Mucosa of descending colon (tissue), 3 donors: ENCODE measurements around the gene KIF17. TPM values are rescaled to one million over a fixed set of nuclear protein-coding genes. Genes with fewer than 3 reads are reported as not detected.

Source experiments
- ATAC-seq: fragments of 200-7000 bp; cut with Tn5 transposase; one replicate; pipeline ENCODE4 v1.9.1; 2020; ENCODE audit warnings: mild to moderate bottlenecking, moderate library complexity
- DNase-seq, 3 donors: peaks; one replicate each; pipeline ENCODE4 v3.0.0-alpha.2; 2020
- H3K36me3 ChIP-seq: fragments of 200-600 bp; one replicate; pipeline ENCODE4 v1.8.0; 2021; ENCODE audit warnings: low read depth, mild to moderate bottlenecking
- H3K4me1 ChIP-seq: fragments of 200-600 bp; one replicate; pipeline ENCODE4 v1.8.0; 2021; ENCODE audit warnings: low read depth, mild to moderate bottlenecking
- H3K4me3 ChIP-seq: fragments of 200-600 bp; one replicate; pipeline ENCODE4 v1.8.0; 2021; ENCODE audit warnings: mild to moderate bottlenecking
- H3K9me3 ChIP-seq: fragments of 200-600 bp; one replicate; pipeline ENCODE4 v1.8.0; 2021; ENCODE audit warnings: mild to moderate bottlenecking
- CTCF ChIP-seq: fragments of 200-600 bp; IDR thresholded peaks from one replicate; pipeline ENCODE4 v1.8.0; 2022; ENCODE audit warnings: antibody characterized with exemption, mild to moderate bottlenecking
- intact Hi-C, 2 donors: fragments of 100-400 bp; cut with DNase I in 1 of 2; cut with micrococcal nuclease in 1 of 2; formaldehyde crosslinking; loops; one replicate each; pipeline versions ENCODE4 v1.11.0 to v1.11.1; 2022; cut with DNase I, micrococcal nuclease
- total RNA-seq, 3 donors: library from RNA; stranded (reverse); fragmentation: NEBNext Ultra II Directional in 2 of 3; extraction: Animal tissue kit (Norgen Biotek cat#: 25700) in 2 of 3; gene quantifications; one replicate each; pipeline versions ENCODE4 v1.2.1 to v1.2.4, GENCODE V29; 2021 to 2023
- donor health status: DM: no; HTN: no; CAD: no; lungs with moderate emphysema.
- donor health status: DM: no; HTN: no; CAD: no.
- donor health status: DM: no; HTN: yes; CAD: no.

KIF17 gene
- total RNA-seq, 3 donors from 2014 or later, result 0.20 to 0.63 (median 0.53) TPM

DNA sequence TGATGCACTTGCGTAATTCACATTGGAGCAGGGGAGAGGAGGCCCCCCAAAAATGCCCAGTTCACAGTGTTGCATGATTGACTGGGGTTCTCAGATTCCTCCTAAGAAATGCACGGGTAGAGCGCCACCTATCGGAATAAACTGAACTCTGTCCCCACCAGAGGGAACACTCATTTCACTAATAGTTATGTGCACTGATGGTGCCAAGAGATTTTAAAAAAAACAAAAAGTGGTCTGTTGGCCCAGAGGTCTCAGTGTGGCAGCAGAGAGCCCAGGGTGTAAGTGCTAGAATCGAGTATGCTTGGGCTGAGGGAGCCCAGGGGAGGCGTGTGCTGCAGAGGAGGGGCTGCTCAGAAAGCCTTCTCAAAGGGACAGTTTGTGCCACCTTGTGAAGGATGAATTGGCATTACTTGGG lies 77.6 kb downstream of the KIF17 start:
- ATAC-seq, result peak; percentile 77
- TF ChIP-seq CTCF, result peak; percentile 29
- Histone ChIP-seq H3K4me3 (no peak overlapping the region), H3K4me1 (no peaks in the 10 kb centered on the region), H3K9me3 (no peaks in the 10 kb centered on the region), H3K36me3 (no peaks in the 10 kb centered on the region)
- intact Hi-C loops, result loop anchor here in 1 of 2 donors (10.0 kb wide), 1 partner anchor 115 kb away; no protein-coding TSS in a partner anchor
- DNase-seq, result peak in 1 of 3 donors; percentile 79

GRCh38 chr1:20636785-20637347 lies 80.9 kb downstream of the KIF17 start:
- no peak for DNase-seq
- no peak overlapping the region for H3K4me3 ChIP-seq
- TF ChIP-seq CTCF, result no peak
- H3K36me3 ChIP-seq, result no peaks in the 10 kb centered on the region
- intact Hi-C loops, result loop anchor here in 1 of 2 donors (10.0 kb wide), 1 partner anchor 62 kb away; no protein-coding TSS in a partner anchor
- ATAC-seq, result no peak
- peaks cover 14% of the 10 kb centered on the region for H3K4me1 ChIP-seq
- H3K9me3 ChIP-seq, result no peaks in the 10 kb centered on the region

DNA sequence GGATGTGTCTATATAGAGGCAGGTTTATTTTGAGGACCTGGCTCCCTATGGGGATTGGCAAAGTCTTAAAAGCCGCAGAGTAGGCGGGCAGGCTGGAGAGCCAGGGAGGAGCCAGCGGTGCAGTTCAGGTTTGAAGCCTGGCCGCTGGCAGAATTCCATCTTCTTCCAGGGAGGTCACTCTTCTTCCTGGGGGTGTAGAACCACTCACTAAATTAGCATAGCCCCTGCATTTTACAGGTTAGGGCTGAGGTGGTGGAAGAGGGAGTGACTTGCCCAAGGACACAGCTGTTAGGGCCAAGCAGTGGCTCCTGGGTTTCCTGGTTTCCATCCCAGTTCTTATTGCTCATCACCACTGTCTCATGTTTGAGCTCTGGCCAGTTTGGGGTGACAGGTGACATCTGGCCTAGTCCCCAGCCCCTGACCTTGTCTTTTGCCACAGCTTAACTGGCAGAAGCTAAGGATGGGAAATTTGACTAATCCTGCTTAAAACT lies 83.2 kb downstream of the KIF17 start:
- ATAC-seq, result peak; percentile 53
- no peaks in the 10 kb centered on the region for H3K9me3 ChIP-seq
- intact Hi-C loops, result loop anchor here in 1 of 2 donors (5.0 to 10.0 kb wide), 2 partner anchors 60 to 112 kb away; no protein-coding TSS in a partner anchor
- H3K4me3 ChIP-seq, result peak overlapping the region; percentile 97
- peaks cover 14% of the 10 kb centered on the region for H3K4me1 ChIP-seq
- TF ChIP-seq CTCF, result no peak
- H3K36me3 ChIP-seq, result no peaks in the 10 kb centered on the region
- DNase-seq, result peak in 2 of 3 donors; percentile 61 to 62

DNA sequence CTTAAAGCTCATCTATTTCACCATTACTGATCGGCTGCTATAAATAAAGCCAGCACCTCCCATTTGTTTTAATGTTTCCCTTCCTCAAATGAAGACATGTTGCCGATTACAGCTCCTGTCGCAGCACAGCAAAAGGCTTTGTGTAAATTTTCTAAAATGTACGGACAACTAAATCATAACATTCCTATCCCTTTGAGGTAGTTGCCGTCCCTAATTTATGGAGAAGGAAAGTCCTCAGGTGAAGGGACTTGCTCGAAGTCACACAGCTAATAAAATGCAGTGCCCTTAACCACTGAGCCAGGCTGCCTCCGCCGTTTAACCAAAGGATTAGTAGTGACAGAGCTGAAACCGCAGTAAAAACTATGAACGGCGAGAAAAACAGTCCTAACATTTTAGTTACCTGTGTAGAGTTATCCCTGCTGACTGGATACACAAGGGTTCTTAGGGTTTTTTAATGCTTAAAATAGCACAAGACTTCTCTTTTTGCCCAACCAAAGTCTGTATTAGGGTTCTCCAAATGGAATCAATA lies 83.7 kb downstream of the KIF17 start:
- H3K9me3 ChIP-seq, result no peaks in the 10 kb centered on the region
- no peaks in the 10 kb centered on the region for H3K36me3 ChIP-seq
- peaks cover 14% of the 10 kb centered on the region for H3K4me1 ChIP-seq
- ATAC-seq, result peak; percentile 3
- DNase-seq, result peak in 1 of 3 donors; percentile 21
- H3K4me3 ChIP-seq, result peak overlapping the region; percentile 97
- TF ChIP-seq CTCF, result no peak
- intact Hi-C loops, result loop anchor here in 1 of 2 donors (5.0 to 10.0 kb wide), 2 partner anchors 59 to 112 kb away; no protein-coding TSS in a partner anchor

DNA sequence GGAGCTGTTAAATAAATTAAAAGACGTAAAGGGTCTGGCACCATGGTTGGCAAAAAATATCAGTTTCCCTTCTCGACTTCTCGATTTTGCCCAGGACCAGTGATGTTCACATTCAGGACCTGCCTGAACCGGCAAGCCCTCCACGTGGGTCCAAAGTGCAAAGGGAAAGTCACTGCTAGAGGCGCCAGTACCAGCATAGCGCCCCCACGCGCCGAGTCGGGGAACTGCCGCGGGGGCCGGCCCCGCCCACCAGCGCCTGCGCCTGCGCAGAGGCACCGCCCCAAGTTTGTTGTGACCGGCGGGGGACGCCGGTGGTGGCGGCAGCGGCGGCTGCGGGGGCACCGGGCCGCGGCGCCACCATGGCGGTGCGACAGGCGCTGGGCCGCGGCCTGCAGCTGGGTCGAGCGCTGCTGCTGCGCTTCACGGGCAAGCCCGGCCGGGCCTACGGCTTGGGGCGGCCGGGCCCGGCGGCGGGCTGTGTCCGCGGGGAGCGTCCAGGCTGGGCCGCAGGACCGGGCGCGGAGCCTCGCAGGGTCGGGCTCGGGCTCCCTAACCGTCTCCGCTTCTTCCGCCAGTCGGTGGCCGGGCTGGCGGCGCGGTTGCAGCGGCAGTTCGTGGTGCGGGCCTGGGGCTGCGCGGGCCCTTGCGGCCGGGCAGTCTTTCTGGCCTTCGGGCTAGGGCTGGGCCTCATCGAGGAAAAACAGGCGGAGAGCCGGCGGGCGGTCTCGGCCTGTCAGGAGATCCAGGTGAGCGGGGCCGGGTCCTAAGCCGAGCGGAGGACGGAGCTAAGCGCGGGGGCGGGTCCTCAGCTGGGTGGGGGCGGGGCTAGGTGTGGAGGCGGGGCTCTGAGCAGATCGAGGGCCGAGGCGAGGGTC lies 84.4 kb downstream of the KIF17 start, which contains the start of gene PINK1:
TSS of gene PINK1 (plus strand) at position 269 of the 875 bp plus-strand sequence. CDS start at position 360, 91 bp downstream.
- H3K36me3 ChIP-seq, result no peaks in the 10 kb centered on the region
- peak; percentile 100 for TF ChIP-seq CTCF
- H3K9me3 ChIP-seq, result no peaks in the 10 kb centered on the region
- peak within 1 kb of the TSS; percentile 97 for H3K4me3 ChIP-seq
- H3K4me1 ChIP-seq, result peaks cover 14% of the 10 kb centered on the region
- intact Hi-C loops, result loop anchor here in 1 of 2 donors (5.0 to 10.0 kb wide), 2 partner anchors 59 to 111 kb away; no protein-coding TSS in a partner anchor
- ATAC-seq (peak; percentile 94), DNase-seq (peak; percentile 87 to 97 (median 90))
